Fibroblast of peridontal ligament (primary cell): ENCODE results near the gene MED13L.

Source experiments
- DNase-seq: peaks from one replicate; pipeline ENCODE4 v3.0.0-alpha.2; 2010; ENCODE audit errors: extremely low read depth

Gene MED13L

DNA sequence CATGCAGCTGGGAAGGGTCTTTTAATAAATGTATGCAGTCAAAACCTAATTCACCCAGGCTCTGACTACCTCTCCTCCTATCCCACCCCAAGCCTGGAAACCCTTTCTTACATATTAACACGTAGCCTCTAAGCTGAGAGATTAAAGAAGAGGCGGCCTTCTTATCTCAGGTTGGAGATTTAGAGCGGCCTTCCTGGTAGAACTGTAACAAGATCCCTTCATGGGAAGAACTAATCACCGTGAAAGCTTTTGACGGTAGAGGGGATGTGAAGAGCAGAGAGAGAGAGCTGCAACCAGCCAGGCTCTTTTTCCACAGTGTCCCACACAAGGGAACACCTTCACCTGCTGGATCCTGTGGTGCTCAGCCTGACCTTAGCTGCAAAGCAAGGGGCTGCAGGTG is 367.4 kb downstream of the MED13L start:
- no peak for DNase-seq
